B cell (primary cell): ENCODE results near the gene SAP130. TPM values are rescaled to one million over a fixed set of nuclear protein-coding genes. Genes with fewer than 3 reads are reported as not detected.
"Not testable (repeated sequence)": the region's sequence is repeated elsewhere in the genome, so short reads cannot be mapped to it uniquely, and the experiment has no call there.

Experiments
- ATAC-seq: fragments of 200-7000 bp; cut with Tn5 transposase; one replicate; pipeline ENCODE4 v1.10.0; 2021; ENCODE audit warnings: low read depth, mild to moderate bottlenecking, moderate number of reproducible peaks, moderate library complexity
- CTCF ChIA-PET: fragments of 350-600 bp; sonication (Branson Sonifier 250); formaldehyde crosslinking; loops from one replicate; lab custom pipeline; 2021; ENCODE audit warnings: antibody characterized with exemption, inconsistent platforms; lab: Charles Lee
- POLR2A ChIA-PET: fragments of 350-600 bp; sonication (Branson Sonifier 250); formaldehyde crosslinking; loops from one replicate; lab custom pipeline; 2021; ENCODE audit warnings: antibody characterized with exemption; lab: Charles Lee
- DNase-seq: peaks from one replicate; pipeline ENCODE4 v3.0.0; 2013
- H2AFZ ChIP-seq: 2 replicates; pipeline ENCODE4 v1.6.1; 2012; ENCODE audit warnings: mild to moderate bottlenecking, low read depth, low read length; ENCODE audit not compliant: insufficient read depth, poor library complexity, severe bottlenecking
- H3K27ac ChIP-seq, 2 donors: 1 replicate in 1 of 2; 2 replicates in 1 of 2; pipeline ENCODE4 v1.5.1; 2012 to 2013; ENCODE audit warnings: low read length in 2 of 2, mild to moderate bottlenecking in 2 of 2, moderate library complexity in 1 of 2
- H3K27me3 ChIP-seq, 4 experiments: fragments of 200-600 bp in 1 of 4; sonication (generic) in 1 of 4; replicated peaks in 1 of 4; 1 replicate in 2 of 4; 2 replicates in 2 of 4; pipeline versions ENCODE4 v1.6.1 to v1.7.0; 2013 to 2016; ENCODE audit warnings: low read length in 3 of 4, mild to moderate bottlenecking in 2 of 4, mixed read lengths in 1 of 4, moderate library complexity in 1 of 4; ENCODE audit not compliant: insufficient read depth in 4 of 4, control insufficient read depth in 3 of 4; ENCODE audit errors: control extremely low read depth in 1 of 4
- H3K36me3 ChIP-seq, 2 experiments: replicated peaks in 1 of 2; 1 replicate in 1 of 2; 2 replicates in 1 of 2; pipeline versions ENCODE4 v1.6.1 to v1.7.1; 2013; ENCODE audit warnings: low read length in 1 of 2; ENCODE audit not compliant: insufficient read depth in 2 of 2, control insufficient read depth in 1 of 2; ENCODE audit errors: control extremely low read depth in 1 of 2, extremely low read depth in 1 of 2
- H3K4me1 ChIP-seq, 2 donors: fragments of 200-600 bp in 1 of 2; sonication (generic) in 1 of 2; 1 replicate in 1 of 2; 2 replicates in 1 of 2; pipeline versions ENCODE4 v1.5.1 to v1.6.1; 2013 to 2017; ENCODE audit warnings: low read length in 2 of 2; ENCODE audit not compliant: control insufficient read depth in 2 of 2, insufficient read depth in 2 of 2
- H3K4me2 ChIP-seq: replicated peaks from 2 replicates; pipeline ENCODE3; 2012; ENCODE audit warnings: mild to moderate bottlenecking, low read depth, low read length; ENCODE audit not compliant: poor library complexity, severe bottlenecking
- H3K4me3 ChIP-seq, 5 experiments: fragments of 200-600 bp in 1 of 5; sonication (generic) in 1 of 5; 1 replicate in 3 of 5; 2 replicates in 2 of 5; pipeline versions ENCODE4 v1.5.1 to v1.7.0; 2011 to 2016; ENCODE audit warnings: low read length in 4 of 5, mild to moderate bottlenecking in 4 of 5, low read depth in 2 of 5, control low read depth in 1 of 5, moderate library complexity in 1 of 5; ENCODE audit not compliant: insufficient read depth in 1 of 5; ENCODE audit errors: control extremely low read depth in 1 of 5, extremely low read depth in 1 of 5
- H3K79me2 ChIP-seq: fragments of 200-600 bp; sonication (generic); one replicate; pipeline ENCODE4 v1.6.0; 2016; ENCODE audit warnings: low read length; ENCODE audit not compliant: control insufficient read depth, insufficient read depth
- H3K9ac ChIP-seq: fragments of 200-600 bp; sonication (generic); 2 replicates; pipeline ENCODE4 v1.6.1; 2017; ENCODE audit warnings: mild to moderate bottlenecking, low read length, moderate library complexity
- H3K9me3 ChIP-seq, 3 donors: one replicate each; pipeline versions ENCODE4 v1.6.1 to v1.7.1; 2013; ENCODE audit warnings: low read length in 2 of 3; ENCODE audit not compliant: control insufficient read depth in 2 of 3, insufficient read depth in 1 of 3; ENCODE audit errors: control extremely low read depth in 1 of 3
- H4K20me1 ChIP-seq: 2 replicates; pipeline ENCODE4 v1.6.0; 2012; ENCODE audit warnings: mild to moderate bottlenecking, low read length; ENCODE audit not compliant: insufficient read depth, control insufficient read depth, poor library complexity, severe bottlenecking
- H3K27ac Mint-ChIP-seq: one replicate; pipeline ENCODE4 v1.8.0; 2021; ENCODE audit warnings: mixed read lengths
- H3K27me3 Mint-ChIP-seq: one replicate; pipeline ENCODE4 v1.8.0; 2021; ENCODE audit warnings: mixed read lengths
- H3K4me1 Mint-ChIP-seq: one replicate; pipeline ENCODE4 v1.8.0; 2021; ENCODE audit warnings: mixed read lengths
- H3K4me3 Mint-ChIP-seq: one replicate; pipeline ENCODE4 v1.8.0; 2021; ENCODE audit warnings: mixed read lengths
- H3K9me3 Mint-ChIP-seq: one replicate; pipeline ENCODE4 v1.8.0; 2022; ENCODE audit warnings: mixed read lengths; ENCODE audit not compliant: insufficient read depth
- EZH2 ChIP-seq: IDR thresholded peaks from 2 replicates; pipeline ENCODE4 v1.6.1; 2012; ENCODE audit warnings: borderline replicate concordance, low read depth, mild to moderate bottlenecking, moderate library complexity, low read length; ENCODE audit not compliant: insufficient read depth, poor library complexity, severe bottlenecking
- WGBS: methylation state at CpG from one replicate; pipeline ENCODE4 v1.1.5; 2013; ENCODE audit warnings: missing lambda C conversion rate; ENCODE audit not compliant: insufficient coverage; 5-methylcytosine and 5-hydroxymethylcytosine counted together
- intact Hi-C: fragments of 100-400 bp; cut with micrococcal nuclease; formaldehyde crosslinking; loops from one replicate; pipeline ENCODE4 v1.10.0; 2022
- polyA plus RNA-seq: library from polyadenylated mRNA; depleted of rRNA; stranded (reverse); fragments of >200 nt; gene quantifications from 2 replicates; pipeline ENCODE4 v1.2.3, GENCODE V29; 2012
- total RNA-seq, 2 donors: library from RNA; stranded (reverse); fragments of 120-200 nt in 1 of 2; gene quantifications; 1 replicate in 1 of 2; 2 replicates in 1 of 2; pipeline versions ENCODE4 v1.2.3 to v1.2.4, GENCODE V29; 2013 to 2022
- TF ChIP-seq, protein P1 (sequence below): fragments of 200-600 bp; IDR thresholded peaks from one replicate; pipeline ENCODE4 v1.8.0; 2022; ENCODE audit warnings: antibody characterized with exemption, mild to moderate bottlenecking

SAP130 gene
- total and polyA plus RNA-seq, 2 donors (not counting 1 experiment from before 2014, with no cell fraction given): 13.4 to 40.1 TPM

DNA sequence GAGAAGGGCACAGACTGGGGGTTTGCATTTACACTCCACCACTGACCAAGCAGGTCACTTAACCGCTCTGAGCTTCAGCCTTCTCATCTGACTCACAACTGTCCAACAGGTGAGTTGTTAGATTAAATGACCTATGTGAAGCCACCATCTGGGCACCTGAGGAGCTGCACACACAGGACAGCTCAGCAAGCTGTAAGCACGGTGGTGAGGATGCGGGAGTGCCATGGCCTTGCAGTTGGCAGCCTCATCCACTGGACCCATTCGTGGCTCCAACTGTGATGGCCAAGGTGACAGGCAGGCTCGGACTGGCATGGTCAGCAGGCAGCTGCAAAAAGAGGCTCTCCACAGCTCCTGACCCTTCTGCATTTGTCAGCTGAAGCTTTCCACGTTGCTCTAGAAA lies 118.8 kb downstream of the SAP130 start:
- no peaks in the 10 kb centered on the region for H3K36me3 ChIP-seq
- 81% methylated on average over 5 of the region's 6 CpGs for WGBS
- H4K20me1 ChIP-seq: no peaks in the 10 kb centered on the region
- H3K4me2 ChIP-seq: no peak overlapping the region
- no peaks in the 10 kb centered on the region for H3K4me1 ChIP-seq
- no peak overlapping the region for H2AFZ ChIP-seq
- H3K4me1 Mint-ChIP-seq: peaks cover 2% of the 10 kb centered on the region
- H3K27ac ChIP-seq: no peak overlapping the region
- no peak for DNase-seq
- intact Hi-C loops: no loop called here
- POLR2A ChIA-PET: interaction anchor here (0.6 kb wide), 1 partner anchor 19 kb away, joined by 3 read pairs; no protein-coding TSS in a partner anchor
- CTCF ChIA-PET: no interaction called here
- H3K9me3 Mint-ChIP-seq: no peaks in the 10 kb centered on the region
- no peaks in the 10 kb centered on the region for H3K27me3 Mint-ChIP-seq
- H3K4me3 Mint-ChIP-seq: no peak overlapping the region
- H3K4me3 ChIP-seq: no peak overlapping the region
- no peak for ATAC-seq
- TF ChIP-seq, protein P1, sequence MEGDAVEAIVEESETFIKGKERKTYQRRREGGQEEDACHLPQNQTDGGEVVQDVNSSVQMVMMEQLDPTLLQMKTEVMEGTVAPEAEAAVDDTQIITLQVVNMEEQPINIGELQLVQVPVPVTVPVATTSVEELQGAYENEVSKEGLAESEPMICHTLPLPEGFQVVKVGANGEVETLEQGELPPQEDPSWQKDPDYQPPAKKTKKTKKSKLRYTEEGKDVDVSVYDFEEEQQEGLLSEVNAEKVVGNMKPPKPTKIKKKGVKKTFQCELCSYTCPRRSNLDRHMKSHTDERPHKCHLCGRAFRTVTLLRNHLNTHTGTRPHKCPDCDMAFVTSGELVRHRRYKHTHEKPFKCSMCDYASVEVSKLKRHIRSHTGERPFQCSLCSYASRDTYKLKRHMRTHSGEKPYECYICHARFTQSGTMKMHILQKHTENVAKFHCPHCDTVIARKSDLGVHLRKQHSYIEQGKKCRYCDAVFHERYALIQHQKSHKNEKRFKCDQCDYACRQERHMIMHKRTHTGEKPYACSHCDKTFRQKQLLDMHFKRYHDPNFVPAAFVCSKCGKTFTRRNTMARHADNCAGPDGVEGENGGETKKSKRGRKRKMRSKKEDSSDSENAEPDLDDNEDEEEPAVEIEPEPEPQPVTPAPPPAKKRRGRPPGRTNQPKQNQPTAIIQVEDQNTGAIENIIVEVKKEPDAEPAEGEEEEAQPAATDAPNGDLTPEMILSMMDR: no peak
- TF ChIP-seq EZH2: no peak
- no peak overlapping the region for H3K9ac ChIP-seq
- no peaks in the 10 kb centered on the region for H3K27me3 ChIP-seq
- H3K79me2 ChIP-seq: no peaks in the 10 kb centered on the region
- H3K9me3 ChIP-seq: peaks cover 0 to 1% (median 0%) of the 10 kb centered on the region in 3 donors
- no peak overlapping the region for H3K27ac Mint-ChIP-seq

DNA sequence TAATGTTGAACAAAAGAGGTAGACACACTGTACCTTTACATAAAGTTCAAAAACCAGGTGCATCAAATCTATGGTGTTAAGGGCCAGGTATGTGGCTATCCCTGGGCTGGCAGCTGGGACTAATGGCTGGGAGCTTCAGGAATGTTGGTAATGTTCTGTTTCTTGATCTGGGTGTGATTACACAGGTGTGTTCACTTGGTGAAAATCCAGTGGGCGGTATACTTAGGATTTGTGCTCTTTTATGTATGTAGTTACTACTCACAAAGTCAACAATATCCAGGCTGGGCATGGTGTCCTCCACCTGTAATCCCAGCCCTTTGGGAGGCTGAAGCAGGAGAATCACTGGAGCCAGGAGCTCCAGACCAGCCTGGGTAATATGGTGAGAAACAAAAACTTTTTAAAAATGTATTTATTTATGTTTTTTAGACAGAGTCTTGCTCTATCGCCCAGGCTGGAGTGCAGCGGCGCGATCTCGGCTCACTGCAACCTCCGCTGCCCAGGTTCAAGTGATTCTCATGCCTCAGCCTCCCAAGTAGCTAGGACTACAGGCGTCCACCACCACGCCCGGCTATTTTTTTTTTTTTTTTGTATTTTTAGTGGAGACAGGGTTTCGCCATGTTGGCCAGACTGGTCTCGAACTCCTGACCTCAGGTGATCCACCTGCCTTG lies 120.0 kb downstream of the SAP130 start:
- POLR2A ChIA-PET, H3K4me3 ChIP-seq, H3K27ac ChIP-seq, H3K27ac Mint-ChIP-seq, H3K79me2 ChIP-seq, intact Hi-C loops, H3K9me3 Mint-ChIP-seq, H3K4me1 Mint-ChIP-seq, H3K4me2 ChIP-seq, H3K9ac ChIP-seq, H3K36me3 ChIP-seq, CTCF ChIA-PET, H4K20me1 ChIP-seq, H3K27me3 ChIP-seq, H3K27me3 Mint-ChIP-seq, DNase-seq, H3K4me1 ChIP-seq, H3K4me3 Mint-ChIP-seq, H2AFZ ChIP-seq, ATAC-seq, H3K9me3 ChIP-seq: not testable (repeated sequence)
- WGBS: 97% methylated on average over 6 of the region's 12 CpGs
